Forelimb muscle (tissue), 1 donor: ENCODE measurements around the gene SFSWAP. TPM values are rescaled to one million over a fixed set of nuclear protein-coding genes. Genes with fewer than 3 reads are reported as not detected.
"Not testable (repeated sequence)": the region's sequence is repeated elsewhere in the genome, so short reads cannot be mapped to it uniquely, and the experiment has no call there.

Experiments used
- DNase-seq: peaks from one replicate; pipeline ENCODE4 v3.0.0-alpha.2; 2013; ENCODE audit warnings: low read depth
- polyA plus RNA-seq: library from polyadenylated mRNA; unstranded; fragments of 120-200 nt; gene quantifications from one replicate; pipeline ENCODE4 v1.2.1, GENCODE V29; 2013; ENCODE audit not compliant: insufficient read length

SFSWAP gene
- 29.2 TPM for polyA plus RNA-seq

DNA sequence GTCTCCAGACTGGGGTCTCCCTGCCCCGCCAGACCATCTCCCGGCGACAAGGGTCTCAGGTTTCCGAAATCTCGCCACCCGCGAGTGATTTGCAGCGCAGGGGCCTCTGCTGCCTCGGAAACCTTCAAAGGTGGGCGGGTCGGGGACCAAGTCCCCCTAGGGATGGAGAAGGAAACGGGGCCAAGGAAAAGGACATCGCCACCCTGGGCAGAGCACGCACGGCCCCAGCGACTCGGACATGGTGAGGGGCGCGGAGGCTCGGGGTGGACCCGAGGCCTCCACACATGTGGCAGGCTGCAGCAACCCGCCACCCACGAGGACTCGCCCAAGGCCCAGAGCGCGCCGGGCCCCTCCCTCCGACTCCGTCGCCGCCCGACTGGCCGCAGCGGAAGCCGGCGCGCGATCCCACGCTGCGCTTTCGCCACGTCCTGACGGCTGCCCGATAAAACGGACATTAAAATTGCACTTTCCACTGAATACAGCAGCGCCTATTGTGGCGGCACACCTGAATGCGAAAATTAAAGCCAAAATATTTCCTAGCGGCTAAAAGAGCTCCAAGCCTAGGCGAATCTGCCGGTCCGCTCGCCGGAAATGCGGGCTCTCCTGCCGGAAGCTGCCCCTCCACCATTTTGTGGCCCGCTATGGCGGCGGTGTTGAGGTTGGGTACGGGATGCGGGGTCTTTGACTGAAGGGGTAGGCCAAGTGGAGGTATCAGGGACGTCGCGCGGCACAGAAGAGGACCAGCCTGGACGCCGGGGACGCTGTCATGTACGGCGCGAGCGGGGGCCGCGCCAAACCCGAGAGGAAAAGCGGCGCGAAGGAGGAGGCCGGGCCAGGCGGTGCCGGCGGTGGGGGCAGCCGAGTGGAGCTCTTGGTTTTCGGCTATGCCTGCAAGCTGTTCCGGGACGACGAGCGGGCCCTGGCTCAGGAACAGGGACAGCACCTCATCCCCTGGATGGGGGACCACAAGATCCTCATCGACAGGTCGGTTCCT lies at the start of gene SFSWAP:
Gene SFSWAP, plus strand, starts transcription at position 627 of the 994 bp plus-strand sequence. Its CDS starts 140 bp downstream, at position 767.
- peak; percentile 32 for DNase-seq

DNA sequence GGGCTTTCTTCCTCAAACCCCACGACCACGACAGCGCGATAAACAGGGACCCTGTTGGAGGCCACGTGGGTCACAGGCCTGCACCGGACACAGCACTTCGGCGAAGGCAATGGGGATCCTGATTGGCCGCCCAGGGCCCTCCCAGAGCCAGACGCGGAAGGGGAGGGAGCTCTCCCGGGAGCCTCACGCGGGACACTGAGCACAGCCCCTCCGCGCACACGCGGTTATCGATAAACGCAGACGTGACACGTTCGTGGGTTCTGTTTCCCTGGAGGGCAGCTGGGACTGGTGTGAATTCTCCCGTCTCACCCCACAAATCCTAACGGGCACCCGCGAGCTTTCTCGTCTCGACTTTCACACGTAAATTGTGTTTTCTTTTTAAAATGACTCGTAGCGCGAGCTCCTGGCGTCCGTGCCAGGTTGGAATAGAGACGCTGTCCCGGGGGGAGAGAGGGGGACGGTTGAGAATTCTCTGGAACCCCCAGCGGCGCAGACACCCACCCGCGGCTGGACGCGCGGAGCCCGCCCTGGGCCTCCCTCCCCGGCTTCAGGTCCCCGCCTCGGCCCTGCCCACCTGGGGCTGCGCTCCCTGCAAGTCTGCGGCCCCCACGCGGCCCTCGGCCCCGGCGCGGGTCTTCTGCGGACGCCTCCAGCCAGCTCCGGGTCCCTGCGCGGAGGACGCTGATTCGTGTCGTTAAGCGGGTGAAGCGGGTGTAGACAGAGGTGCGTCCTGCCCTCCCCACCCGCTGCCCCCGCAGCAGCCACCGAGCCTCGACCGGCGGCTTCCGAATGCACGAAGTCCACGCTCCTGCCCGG lies 49.5 kb upstream of the SFSWAP start:
- DNase-seq = not testable (repeated sequence)

DNA sequence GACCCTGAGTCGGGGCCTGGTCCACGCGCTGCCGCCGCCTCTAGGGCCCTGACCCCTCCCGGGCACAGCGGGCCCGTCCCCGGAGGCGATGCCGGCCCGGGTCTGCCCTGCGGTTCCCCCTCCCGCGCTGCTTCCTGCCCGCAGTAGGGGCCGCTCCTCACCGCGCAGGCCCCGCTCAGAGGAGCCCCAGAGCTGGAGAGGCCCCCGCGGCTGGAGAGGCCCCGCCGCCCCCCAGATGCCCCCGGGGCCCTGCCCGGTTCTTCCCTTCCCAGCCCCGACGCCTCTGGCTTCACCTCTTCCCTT lies 49.0 kb upstream of the SFSWAP start:
- not testable (repeated sequence) for DNase-seq

DNA sequence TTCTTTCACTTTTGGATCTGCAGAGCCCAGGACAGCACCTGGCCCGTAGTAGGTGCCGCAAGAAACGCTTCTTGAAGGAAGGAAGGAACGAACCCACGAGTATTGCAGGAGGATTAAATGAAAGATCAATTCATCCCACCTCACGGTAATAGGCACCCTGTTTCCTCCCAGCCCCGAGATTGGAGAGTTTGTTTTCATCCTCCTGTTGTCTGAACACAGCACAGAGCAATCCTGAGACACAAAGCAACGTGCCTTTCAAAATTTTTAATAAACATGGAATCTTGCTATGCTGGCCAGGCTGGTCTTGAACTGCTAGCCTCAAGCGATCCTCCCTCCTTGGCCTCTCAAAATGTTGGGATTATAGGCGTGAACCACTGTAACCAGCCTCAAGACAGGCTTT lies 48.5 kb upstream of the SFSWAP start:
- DNase-seq = not testable (repeated sequence)

DNA sequence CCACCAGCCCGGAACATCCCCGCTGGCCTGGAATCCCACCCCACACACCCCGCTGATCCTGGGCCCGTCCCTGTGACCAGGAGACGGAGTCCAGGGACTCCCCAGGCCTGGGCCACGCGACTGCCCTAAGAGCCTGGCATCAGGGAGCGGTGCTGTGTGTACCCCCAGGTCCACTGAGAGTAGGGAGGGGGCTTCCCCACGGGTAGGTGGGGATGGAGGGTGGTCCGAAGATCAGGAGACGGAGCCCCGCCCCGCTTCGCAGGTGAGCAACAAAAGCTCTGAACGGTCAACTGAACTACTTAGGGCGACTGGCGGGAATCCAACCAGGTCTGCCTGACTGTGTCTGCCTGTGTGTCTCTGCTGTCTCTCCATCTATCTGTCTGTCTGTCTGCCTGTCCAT lies 45.2 kb upstream of the SFSWAP start:
- DNase-seq = not testable (repeated sequence)

DNA sequence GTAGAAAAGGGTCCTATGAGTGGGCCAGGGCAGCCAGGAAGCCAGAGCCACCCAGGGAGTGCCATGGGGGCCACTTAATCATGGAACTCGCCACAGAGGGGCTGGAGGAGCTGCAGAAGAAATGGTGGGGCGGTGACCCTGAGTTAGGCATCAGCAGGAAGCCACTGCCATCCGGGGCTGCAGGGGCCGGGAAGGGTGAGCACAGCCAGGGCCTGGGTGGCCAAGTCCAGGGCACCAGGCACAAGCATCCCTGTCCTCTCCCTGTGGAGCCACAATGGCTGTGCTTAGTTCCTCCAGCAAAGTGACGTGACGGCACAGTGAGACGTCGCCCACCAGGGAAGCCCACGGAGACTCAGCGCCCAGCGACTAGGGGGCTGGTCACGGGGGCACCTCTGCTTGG lies 44.4 kb upstream of the SFSWAP start:
- DNase-seq = not testable (repeated sequence)

DNA sequence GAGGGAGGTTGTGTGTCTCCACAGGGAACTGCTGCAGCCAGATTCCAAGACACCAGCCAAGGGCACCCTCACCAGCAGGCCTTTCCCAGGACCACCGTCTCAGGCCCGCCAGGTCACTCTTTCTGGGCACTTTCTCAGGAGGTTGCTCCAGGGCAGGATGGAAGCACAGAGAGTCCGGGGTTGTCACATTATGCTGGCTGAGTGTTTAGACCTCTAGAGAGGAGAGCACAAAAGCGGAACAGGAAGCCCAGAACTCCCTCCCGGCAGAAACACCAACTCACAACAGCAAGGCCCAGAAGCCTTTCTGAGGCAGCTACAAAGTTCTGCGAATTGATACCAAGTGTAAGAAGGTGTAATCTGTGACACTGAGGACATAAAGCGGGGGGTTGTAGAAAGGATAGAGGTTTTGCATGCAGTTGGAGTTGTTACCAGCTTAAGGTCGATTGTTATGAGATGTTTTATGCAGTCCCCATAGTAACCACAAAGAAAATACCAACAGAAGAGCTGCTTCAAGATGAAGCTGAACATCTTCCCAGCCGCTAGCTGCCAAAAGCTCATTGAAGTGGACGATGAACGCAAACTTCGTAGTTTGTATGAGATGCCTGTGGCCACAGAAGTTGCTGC lies 43.8 kb upstream of the SFSWAP start:
- DNase-seq = not testable (repeated sequence)

DNA sequence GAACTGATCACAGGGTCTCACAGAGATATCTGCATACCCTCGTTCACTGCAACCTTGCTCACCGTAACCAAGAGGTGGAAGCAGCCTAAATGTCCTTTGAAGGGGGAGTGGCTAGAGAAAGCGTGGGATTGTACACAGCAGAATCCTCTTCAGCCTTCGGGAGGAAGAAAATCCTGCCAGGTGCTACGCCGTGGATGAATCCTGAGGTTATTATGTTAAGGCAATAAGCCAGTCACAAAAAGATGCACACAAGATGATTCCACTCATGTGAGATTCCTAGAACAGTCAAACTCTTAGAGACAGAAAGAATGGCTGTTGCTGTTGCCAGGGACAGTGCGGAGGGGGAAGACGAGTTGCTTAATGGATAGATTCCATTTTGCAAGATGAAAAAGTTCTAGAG lies 39.6 kb upstream of the SFSWAP start:
- DNase-seq = no peak

DNA sequence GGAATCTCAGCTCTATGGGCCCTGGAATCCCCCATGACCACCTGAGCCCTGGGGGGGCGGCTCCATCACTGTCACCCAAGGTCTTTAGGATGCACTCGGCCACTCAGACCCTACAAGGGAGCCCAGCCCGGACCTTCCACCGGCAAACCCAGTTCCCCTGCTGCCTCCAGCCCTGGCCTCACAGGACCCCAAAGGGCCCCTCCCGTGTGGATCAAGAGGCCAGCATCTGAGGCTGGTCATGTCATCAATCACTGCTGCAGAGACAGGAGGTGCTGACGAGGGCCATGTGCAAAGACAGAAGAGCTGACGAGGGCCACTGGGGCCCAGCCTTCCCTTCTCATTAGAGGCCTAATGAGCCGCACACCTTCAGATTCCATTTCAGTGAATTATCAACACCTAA lies 39.0 kb upstream of the SFSWAP start:
- no peak for DNase-seq

DNA sequence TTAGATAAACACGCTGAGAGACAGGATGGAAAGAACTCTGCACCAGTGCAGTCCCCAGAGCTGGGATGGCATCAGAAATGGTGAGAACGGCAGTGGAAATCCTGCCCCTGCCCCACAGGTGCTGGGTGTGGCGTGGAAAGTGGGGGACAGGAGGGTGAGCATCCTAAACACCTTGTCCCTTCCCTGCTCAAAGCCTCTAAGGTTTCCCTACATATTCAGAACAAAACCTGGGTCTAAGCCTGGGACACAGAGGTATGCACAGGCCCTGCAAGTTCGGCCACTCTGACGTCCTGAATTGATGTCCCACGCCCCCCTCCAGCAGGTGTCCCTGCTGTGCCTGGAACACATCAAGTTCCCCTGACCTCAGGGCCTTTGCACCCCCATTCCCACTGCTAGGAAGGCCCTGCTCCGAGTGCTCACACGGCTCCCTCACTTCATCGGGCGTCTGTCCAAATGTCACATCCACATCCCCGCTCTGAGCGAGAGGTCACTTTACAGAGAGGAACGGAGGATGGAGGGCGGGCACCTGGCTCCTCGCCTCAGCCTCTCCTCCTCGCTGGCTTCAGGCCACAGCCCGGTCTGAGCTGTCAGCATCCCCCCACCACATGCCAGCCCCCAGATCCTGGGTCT lies 38.5 kb upstream of the SFSWAP start:
- DNase-seq = no peak

DNA sequence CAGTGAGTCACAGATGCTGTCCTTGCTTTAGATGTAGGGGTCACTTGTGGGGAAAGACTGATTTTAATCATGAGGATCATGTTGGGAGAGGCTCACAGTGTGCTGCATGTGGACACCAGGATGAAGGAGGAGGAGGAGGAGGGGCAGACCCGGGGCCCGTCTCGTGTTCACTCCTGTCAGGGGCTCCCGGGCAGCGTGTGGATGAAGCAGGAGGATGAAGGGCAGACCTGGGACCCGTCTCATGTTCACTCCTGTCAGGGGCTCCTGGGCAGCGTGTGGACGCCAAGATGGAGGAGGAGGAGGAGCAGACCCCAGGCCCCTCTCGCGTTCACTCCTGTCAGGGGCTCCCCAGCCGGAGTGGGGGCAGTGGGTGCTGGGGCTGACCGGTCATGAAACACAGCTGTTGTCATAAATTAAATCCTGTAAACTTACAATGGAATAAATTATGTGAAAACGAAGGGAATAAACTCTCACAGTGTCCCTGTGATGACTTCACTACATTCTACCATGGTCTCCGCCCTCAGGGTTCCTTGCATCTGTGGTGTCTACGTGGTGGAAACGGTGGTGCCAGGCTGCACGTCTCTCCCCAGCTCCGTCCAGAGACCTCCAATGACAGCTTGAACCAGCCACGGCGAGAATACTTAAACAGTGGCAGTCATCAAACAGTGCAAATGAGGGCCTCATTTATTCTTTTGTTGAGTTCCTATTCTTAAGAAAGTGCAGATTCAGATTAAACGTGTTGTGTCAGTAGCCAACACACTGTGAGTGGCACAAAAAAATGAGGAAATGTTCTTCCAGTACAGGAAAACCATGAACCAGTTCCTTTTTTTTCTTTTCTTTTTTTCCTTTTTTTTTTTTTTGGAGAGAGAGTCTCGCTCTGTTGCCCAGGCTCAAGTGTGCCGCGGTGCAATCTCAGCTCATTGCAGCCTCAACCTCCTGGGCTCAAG lies 37.7 kb upstream of the SFSWAP start:
- DNase-seq = no peak

DNA sequence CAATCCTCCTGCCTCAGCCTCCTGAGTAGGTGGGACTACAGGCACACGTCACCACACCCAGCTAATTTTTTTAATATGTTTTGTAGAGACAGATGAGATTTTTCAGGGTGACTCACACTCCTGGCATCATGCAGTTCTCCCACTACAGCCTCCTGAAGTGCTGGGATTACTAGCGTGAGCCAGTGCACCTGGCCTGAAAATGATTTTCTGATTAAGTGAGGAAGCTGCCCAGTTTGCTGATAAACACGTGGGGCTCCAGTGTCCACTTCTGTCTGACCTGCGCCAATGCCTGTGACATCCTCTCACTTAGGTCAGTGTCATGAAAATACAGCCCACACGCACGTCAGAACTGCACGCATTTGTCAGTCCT lies 37.0 kb upstream of the SFSWAP start:
- DNase-seq = no peak

DNA sequence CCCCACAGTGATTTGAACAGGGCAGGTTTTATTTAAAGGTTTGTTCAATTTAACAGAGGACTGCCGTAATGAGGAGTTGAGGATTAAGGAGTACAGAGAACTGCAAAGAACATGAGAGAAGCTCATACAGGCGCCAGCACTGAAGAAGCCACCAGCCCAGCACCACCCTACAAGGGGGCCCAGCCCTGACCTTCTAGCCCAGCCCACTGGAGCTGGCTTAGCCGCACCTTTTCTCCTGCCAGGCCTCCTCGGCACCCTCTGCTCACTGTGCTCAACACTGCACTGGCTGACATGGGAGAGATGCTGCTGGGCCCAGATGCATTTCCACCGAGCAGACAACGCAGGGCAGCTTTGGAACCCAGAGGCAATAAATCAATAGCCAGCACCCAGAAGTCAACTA lies 36.5 kb upstream of the SFSWAP start:
- DNase-seq = no peak

DNA sequence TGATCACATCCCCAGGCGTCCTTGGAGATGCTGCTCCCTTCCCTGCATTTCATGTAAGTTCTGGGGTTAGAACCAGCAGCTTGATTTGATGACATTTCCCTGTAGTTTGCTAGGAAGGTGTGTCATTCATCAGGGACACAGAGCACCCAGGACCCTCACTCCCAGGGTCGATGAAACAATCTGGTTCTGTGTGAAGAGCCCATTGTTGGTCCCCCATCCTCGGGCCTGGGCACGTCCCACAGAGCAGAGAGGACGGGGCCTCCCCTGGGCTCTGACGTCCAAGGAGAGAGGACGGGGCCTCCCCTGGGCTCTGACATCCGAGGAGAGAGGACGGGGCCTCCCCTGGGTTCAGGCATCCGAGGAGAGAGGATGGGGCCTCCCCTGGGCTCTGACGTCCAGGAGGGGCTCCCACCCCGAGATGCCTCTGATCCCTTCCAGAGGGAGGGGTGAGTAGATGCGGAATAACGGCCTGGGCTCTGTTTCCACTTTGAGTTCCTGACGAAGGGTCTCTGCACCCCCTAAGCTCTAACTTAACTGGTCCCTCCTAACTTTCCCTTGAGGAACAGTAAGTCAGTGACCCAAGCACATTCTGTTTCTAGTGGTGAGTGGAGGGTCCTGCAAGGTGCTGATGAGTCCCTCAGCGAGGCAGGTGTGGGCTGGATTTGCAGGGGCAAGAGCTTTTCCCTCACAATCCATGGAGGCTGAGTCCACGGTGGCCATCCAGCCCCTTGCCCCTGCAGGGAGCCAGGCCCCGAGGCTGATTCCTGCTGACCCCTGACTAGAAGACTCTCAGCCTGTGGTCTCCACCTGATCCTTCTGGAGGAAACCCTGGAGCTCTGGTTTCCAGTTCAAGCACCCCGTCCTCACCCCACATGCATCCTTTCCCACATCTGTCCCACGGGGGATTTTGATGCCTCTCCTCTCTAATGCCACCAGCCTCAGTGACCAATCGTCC lies 35.5 kb upstream of the SFSWAP start:
- no peak for DNase-seq

DNA sequence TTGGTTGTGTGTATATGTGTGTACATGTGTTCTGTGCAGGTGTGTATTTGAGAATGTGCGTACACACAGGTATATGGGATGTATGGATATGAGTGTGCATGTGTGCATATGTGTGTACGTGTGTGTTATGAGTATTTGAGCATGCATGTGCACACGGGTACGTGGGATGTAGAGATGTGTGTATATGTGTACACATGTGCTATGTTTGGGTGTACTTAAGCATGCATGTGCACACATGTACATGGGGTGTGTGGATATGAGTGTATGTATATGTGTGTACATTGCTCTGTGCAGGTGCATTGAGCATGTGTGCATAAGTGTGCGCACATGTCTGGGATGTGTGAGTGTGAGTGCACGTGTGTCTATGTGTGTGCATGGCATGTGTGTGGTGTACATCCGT lies 34.3 kb upstream of the SFSWAP start:
- no peak for DNase-seq

DNA sequence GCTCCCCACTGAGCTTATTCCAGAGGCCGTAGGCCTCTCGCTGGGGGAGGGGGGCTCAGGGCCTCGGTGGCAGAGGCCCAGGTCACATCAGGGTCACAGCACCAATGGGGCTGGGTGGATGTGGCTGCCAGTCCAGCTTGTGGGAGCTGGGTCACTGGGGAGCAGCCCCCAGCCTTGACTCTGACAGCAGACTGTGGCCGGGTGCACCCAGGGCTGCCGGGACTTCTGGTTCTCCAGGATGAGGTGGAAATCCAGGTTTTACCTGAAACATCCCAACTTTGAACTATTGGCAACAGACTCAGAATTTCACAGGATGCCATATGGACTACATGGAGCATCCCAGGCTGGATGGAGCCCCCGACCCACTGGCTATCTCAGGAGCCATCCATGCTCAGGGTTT lies 33.8 kb upstream of the SFSWAP start:
- DNase-seq = not testable (repeated sequence)

DNA sequence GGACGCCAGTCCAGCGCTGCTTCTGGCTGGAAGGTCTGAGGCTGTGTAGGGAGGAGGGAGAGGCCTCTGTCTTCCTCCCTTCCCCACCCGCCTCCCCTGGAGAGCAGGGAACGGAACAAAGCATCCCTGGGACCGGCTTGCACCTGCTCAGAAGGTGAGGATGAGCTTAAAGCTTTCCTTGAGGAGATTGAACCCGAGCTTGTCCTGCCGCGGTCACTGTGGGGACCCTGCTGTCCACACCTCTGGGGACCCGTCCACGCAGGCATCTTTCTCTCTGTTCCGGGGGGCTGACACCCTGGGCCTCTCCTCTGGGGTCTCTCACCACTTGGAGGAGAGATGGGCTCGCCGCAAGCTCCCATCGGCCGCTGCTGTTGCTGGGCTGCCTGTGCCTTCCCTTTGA lies 33.2 kb upstream of the SFSWAP start:
- no peak for DNase-seq

DNA sequence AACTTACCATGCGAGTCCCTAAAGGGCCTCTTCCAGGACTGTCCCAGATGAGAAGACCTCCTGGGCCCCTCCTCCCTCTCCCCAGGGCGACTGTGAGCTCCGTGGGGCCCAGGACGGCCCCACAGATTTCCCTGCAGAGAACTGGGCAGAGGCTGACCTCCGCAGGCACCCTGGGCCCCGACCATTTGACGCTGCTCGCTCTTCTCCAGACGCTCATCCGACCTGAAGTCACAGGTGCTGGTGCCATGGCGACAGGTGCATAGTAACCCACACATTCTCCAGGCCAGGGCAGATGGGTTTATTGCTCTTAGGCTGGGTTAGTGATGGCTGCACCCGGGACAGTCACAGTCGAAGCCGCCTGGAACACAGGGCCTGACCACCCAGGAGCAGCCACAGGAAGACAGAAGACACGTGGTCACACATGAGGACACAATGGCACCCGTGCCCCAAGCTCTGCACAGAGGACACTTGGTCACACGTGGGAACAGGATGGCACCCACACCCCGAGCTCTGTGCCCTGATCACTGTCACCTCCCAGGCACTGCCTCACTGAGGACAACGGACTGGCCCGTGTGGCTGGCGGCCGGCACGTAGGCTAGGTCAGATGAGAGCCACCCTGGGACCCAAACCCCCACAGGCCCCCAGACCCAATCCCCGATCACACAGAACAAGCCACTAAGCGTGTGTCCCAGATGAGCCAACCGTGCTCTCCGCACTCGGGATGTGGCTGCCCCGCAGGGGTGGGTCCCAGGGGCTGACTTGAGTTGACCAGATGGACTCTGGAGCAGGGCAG lies 32.3 kb upstream of the SFSWAP start:
- not testable (repeated sequence) for DNase-seq

DNA sequence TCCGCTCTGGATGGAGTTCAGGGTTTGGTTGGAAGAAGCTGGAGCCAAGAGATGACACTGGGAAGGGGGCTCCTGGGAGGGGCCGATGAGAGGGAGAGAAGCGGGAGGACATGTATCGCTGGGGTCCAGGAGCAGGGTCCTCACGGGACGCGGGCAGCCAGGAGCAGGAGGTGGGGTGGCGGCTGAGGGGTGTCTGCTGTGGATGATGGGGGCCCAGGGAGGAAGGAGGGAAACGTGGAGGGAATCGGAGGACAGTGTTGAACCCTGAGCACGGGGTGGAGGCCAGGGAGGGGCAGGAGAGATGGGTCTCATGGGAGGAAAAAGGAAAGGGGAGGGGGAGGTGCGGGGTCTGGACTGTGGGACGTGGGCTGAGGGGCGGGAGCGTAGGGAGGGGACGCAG lies 31.7 kb upstream of the SFSWAP start:
- not testable (repeated sequence) for DNase-seq
